Measurements from ENCODE around the gene CD276. TPM values are rescaled to one million over a fixed set of nuclear protein-coding genes. Genes with fewer than 3 reads are reported as not detected.

The CD276 gene
- total and polyA plus RNA-seq, 2 experiments from 2014 or later: 127 to 172 TPM

GRCh38 chr15:73751899-73752805 lies 68.0 kb downstream of the CD276 start:
- TF ChIP-seq, protein P1, sequence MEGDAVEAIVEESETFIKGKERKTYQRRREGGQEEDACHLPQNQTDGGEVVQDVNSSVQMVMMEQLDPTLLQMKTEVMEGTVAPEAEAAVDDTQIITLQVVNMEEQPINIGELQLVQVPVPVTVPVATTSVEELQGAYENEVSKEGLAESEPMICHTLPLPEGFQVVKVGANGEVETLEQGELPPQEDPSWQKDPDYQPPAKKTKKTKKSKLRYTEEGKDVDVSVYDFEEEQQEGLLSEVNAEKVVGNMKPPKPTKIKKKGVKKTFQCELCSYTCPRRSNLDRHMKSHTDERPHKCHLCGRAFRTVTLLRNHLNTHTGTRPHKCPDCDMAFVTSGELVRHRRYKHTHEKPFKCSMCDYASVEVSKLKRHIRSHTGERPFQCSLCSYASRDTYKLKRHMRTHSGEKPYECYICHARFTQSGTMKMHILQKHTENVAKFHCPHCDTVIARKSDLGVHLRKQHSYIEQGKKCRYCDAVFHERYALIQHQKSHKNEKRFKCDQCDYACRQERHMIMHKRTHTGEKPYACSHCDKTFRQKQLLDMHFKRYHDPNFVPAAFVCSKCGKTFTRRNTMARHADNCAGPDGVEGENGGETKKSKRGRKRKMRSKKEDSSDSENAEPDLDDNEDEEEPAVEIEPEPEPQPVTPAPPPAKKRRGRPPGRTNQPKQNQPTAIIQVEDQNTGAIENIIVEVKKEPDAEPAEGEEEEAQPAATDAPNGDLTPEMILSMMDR (IDR thresholded peaks at IDR 0.05; ENCODE audit: low read depth, low read length): no peak
- Histone ChIP-seq H3K4me3 (peak overlapping the region; percentile 54), H3K36me3 (no peaks in the 10 kb centered on the region), H3K27ac (no peak overlapping the region), H3K27me3 (peaks cover 20% of the 10 kb centered on the region), H3K9me3 (ENCODE audit: low read depth) (no peaks in the 10 kb centered on the region), H3K4me1 (ENCODE audit: low read depth) (no peaks in the 10 kb centered on the region)
- DNase-seq (ENCODE audit: low read depth in 1 of 2, low spot score in 1 of 2): peak in 1 of 2 donors; percentile 38

DNA sequence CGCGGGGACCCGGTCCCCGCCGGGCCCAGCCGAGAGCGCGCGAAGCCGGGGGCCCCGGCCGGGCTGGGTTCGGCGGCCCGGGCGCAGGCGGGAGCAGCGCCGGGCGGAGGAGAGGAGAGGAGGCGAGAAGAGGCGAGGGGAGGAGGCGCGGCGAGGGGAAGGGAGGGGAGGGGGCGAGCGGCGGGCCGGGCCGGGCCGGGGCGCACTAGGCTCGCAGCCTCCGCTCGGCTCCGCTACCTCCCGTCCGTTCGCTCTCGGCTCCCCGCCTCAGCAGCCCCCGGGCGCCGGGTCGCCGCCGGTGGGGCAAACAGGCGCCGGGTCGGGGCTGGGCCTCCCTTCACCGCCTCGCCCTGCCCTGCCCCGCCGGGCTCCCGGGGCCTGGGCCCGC lies 68.6 kb downstream of the CD276 start:
- Histone ChIP-seq H3K4me1 (ENCODE audit: low read depth) (no peaks in the 10 kb centered on the region), H3K9me3 (ENCODE audit: low read depth) (no peaks in the 10 kb centered on the region), H3K27ac (no peak overlapping the region), H3K27me3 (peaks cover 20% of the 10 kb centered on the region), H3K36me3 (no peaks in the 10 kb centered on the region), H3K4me3 (peak overlapping the region; percentile 54)
- DNase-seq (ENCODE audit: low read depth in 1 of 2, low spot score in 1 of 2): peak; percentile 47 to 66
- TF ChIP-seq, protein P1 (IDR thresholded peaks at IDR 0.05; ENCODE audit: low read depth, low read length): no peak

DNA sequence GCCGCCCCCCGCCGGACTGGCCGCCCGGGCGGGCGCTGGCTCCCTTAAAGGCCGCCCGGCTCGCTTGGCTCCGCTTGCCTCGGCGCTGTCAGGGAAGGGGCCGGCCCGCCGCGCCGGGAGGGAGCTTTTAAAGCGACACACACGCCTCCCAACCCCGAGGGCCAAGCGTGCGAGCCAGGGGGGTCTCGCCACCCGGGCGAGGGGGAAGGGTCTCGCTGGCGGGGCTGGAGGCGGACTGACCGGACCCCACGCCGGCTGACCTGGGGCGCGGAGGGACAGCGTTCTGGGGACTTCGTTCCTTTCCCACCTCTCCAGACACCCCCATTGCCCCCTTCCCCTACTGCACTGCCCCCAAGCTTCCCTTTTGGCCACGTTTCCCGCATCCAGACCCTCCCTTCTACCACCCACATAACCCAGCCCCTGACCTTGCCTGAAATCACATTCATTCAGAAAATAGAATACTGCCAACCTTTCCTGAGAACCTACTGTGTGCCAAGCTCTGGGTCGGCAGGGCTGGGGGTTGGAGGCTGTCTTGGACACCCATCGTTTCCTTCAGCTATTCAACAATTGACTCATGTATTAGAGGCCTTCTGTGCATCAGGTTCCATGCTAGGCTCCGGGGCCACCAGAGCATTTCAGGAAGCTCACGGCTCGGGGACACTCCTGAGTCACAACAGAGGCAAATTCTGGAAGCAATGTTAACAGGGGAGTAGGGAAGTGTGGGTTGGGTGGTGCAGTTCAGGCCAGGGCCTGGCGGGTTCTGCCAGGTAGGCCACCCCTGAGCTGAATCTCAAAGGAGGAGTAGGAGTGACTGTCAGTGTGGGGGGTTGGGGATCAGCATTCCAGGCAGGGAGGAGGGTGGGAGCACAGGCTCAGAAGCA lies 69.3 kb downstream of the CD276 start, which contains the start of gene INSYN1:
Gene INSYN1 (minus strand): TSS at position 102 of the 881 bp plus-strand sequence. CDS start 2,221 bp downstream, outside the sequence.
- no peak within 1 kb of the TSS for H3K27ac ChIP-seq
- TF ChIP-seq, protein P1 (IDR thresholded peaks at IDR 0.05; ENCODE audit: low read depth, low read length): no peak
- peaks cover 20% of the 10 kb centered on the region for H3K27me3 ChIP-seq
- H3K36me3 ChIP-seq: no peaks in the 10 kb centered on the region
- H3K9me3 ChIP-seq (ENCODE audit: low read depth): no peaks in the 10 kb centered on the region
- no peaks in the 10 kb centered on the region for H3K4me1 ChIP-seq (ENCODE audit: low read depth)
- DNase-seq (ENCODE audit: low read depth in 1 of 2, low spot score in 1 of 2): peak; percentile 69 to 75
- H3K4me3 ChIP-seq: peak within 1 kb of the TSS; percentile 54

- TF ChIP-seq, protein P1 (IDR thresholded peaks at IDR 0.05; ENCODE audit: low read depth, low read length): no peak
- DNase-seq (ENCODE audit: low read depth in 1 of 2, low spot score in 1 of 2): no peak
- H3K4me1 ChIP-seq (ENCODE audit: low read depth): no peaks in the 10 kb centered on the region
- peaks cover 17% of the 10 kb centered on the region for H3K27me3 ChIP-seq
- H3K36me3 ChIP-seq: no peaks in the 10 kb centered on the region
- no peak overlapping the region for H3K27ac ChIP-seq
- H3K4me3 ChIP-seq: no peak overlapping the region
- no peaks in the 10 kb centered on the region for H3K9me3 ChIP-seq (ENCODE audit: low read depth)
Observed at GRCh38 chr15:73754461-73754860, 70.3 kb downstream of the CD276 start.

GRCh38 chr15:73755481-73755880 lies 71.3 kb downstream of the CD276 start:
- no peaks in the 10 kb centered on the region for H3K36me3 ChIP-seq
- no peaks in the 10 kb centered on the region for H3K4me1 ChIP-seq (ENCODE audit: low read depth)
- no peak overlapping the region for H3K4me3 ChIP-seq
- TF ChIP-seq, protein P1 (IDR thresholded peaks at IDR 0.05; ENCODE audit: low read depth, low read length): no peak
- no peak overlapping the region for H3K27ac ChIP-seq
- peaks cover 13% of the 10 kb centered on the region for H3K27me3 ChIP-seq
- no peaks in the 10 kb centered on the region for H3K9me3 ChIP-seq (ENCODE audit: low read depth)
- no peak for DNase-seq (ENCODE audit: low read depth in 1 of 2, low spot score in 1 of 2)
